Neural cell (in vitro differentiated cells): ENCODE results near the gene NRSN2. TPM values are rescaled to one million over a fixed set of nuclear protein-coding genes. Genes with fewer than 3 reads are reported as not detected.
A peak's percentile ranks its signal among the peaks of the same experiment; 100 is the strongest.

Experiments
- H2AFZ ChIP-seq: fragments of 200-600, 300-800 bp; sonication (generic), shearing (Covaris generic); 2 replicates; pipeline ENCODE4 v1.6.0; 2014; ENCODE audit warnings: low read depth, mild to moderate bottlenecking, antibody characterized with exemption, low read length, moderate library complexity
- H3F3A ChIP-seq: fragments of 200-600 bp; shearing (Covaris generic); 2 replicates; pipeline ENCODE4 v1.6.1; 2016; ENCODE audit warnings: mild to moderate bottlenecking, moderate library complexity, mixed read lengths, antibody characterized with exemption, low read length; ENCODE audit not compliant: insufficient read depth, poor library complexity, severe bottlenecking
- H3K27ac ChIP-seq: fragments of 200-600, 300-800 bp; sonication (generic), shearing (Covaris generic); 2 replicates; pipeline ENCODE4 v1.5.1; 2014; ENCODE audit warnings: mild to moderate bottlenecking, low read length, moderate library complexity
- H3K27me3 ChIP-seq: fragments of 300-800, 200-600 bp; sonication (generic), shearing (Covaris generic); 2 replicates; pipeline ENCODE4 v1.6.0; 2014; ENCODE audit warnings: mild to moderate bottlenecking, low read depth, low read length, moderate library complexity; ENCODE audit not compliant: insufficient read depth
- H3K36me3 ChIP-seq: fragments of 300-800, 200-600 bp; sonication (generic), shearing (Covaris generic); 2 replicates; pipeline ENCODE4 v1.5.1; 2014; ENCODE audit warnings: mild to moderate bottlenecking, antibody characterized with exemption, low read length, moderate library complexity; ENCODE audit not compliant: insufficient read depth
- H3K4me2 ChIP-seq: fragments of 300-800, 200-600 bp; sonication (generic), shearing (Covaris generic); 2 replicates; pipeline ENCODE4 v1.6.0; 2014; ENCODE audit warnings: mild to moderate bottlenecking, low read length
- H3K4me3 ChIP-seq: fragments of 300-800, 200-600 bp; sonication (generic), shearing (Covaris generic); 2 replicates; pipeline ENCODE4 v1.5.1; 2014; ENCODE audit warnings: mild to moderate bottlenecking, low read length, moderate library complexity
- H3K79me2 ChIP-seq: fragments of 200-600 bp; shearing (Covaris generic); replicated peaks from 2 replicates; pipeline ENCODE4 v1.6.0; 2014; ENCODE audit warnings: mild to moderate bottlenecking, low read length, moderate library complexity; ENCODE audit not compliant: insufficient read depth
- H3K9ac ChIP-seq: fragments of 300-800, 200-600 bp; sonication (generic), shearing (Covaris generic); 2 replicates; pipeline ENCODE4 v1.6.1; 2016; ENCODE audit warnings: mild to moderate bottlenecking, low read length, mixed read lengths
- H3K9me2 ChIP-seq: fragments of 200-600 bp; shearing (Covaris generic); 2 replicates; pipeline ENCODE4 v1.6.1; 2016; ENCODE audit warnings: mild to moderate bottlenecking, low read length, mixed read lengths; ENCODE audit not compliant: insufficient read depth
- H3K9me3 ChIP-seq: fragments of 200-600, 300-800 bp; sonication (generic), shearing (Covaris generic); 2 replicates; pipeline ENCODE4 v1.6.1; 2016; ENCODE audit warnings: mild to moderate bottlenecking, mixed run types, low read length, moderate library complexity, mixed read lengths
- H4K20me1 ChIP-seq: fragments of 200-600 bp; shearing (Covaris generic); 2 replicates; pipeline ENCODE4 v1.6.1; 2016; ENCODE audit warnings: mild to moderate bottlenecking, mixed run types; ENCODE audit not compliant: insufficient read depth
- EP300 ChIP-seq: fragments of 450-650 bp; conservative IDR thresholded peaks from 2 replicates; pipeline ENCODE4 v1.6.1; 2014; ENCODE audit warnings: antibody characterized with exemption, mild to moderate bottlenecking, moderate library complexity; ENCODE audit not compliant: poor library complexity, severe bottlenecking
- EZH2 ChIP-seq: fragments of 200-600, 300-800 bp; shearing (Covaris generic), sonication (generic); IDR thresholded peaks from 2 replicates; pipeline ENCODE4 v1.6.1; 2014; ENCODE audit warnings: antibody characterized with exemption, low read length, borderline replicate concordance, mild to moderate bottlenecking; ENCODE audit not compliant: insufficient read depth, poor library complexity, severe bottlenecking
- MXI1 ChIP-seq: fragments of 450-650 bp; conservative IDR thresholded peaks from 2 replicates; pipeline ENCODE4 v1.6.1; 2014; ENCODE audit warnings: antibody characterized with exemption, mild to moderate bottlenecking; ENCODE audit not compliant: poor library complexity, severe bottlenecking
- POLR2AphosphoS5 ChIP-seq: IDR thresholded peaks from 2 replicates; pipeline ENCODE4 v1.6.1; 2012
- RAD21 ChIP-seq: fragments of 450-650 bp; conservative IDR thresholded peaks from 2 replicates; pipeline ENCODE4 v1.6.1; 2014; ENCODE audit warnings: antibody characterized with exemption, mild to moderate bottlenecking, moderate library complexity
- SMC3 ChIP-seq: fragments of 450-650 bp; conservative IDR thresholded peaks from 2 replicates; pipeline ENCODE4 v1.6.1; 2014; ENCODE audit warnings: antibody characterized with exemption, mild to moderate bottlenecking, moderate library complexity; ENCODE audit not compliant: poor library complexity
- TAF1 ChIP-seq: IDR thresholded peaks from 2 replicates; pipeline ENCODE4 v1.6.1; 2012; ENCODE audit warnings: low read depth
- polyA plus RNA-seq: library from polyadenylated mRNA; depleted of rRNA; stranded (reverse); fragments of >200 nt; gene quantifications from 2 replicates; pipeline ENCODE4 v1.2.3, GENCODE V29; 2014
- TF ChIP-seq, protein P1 (sequence below): fragments of 450-650 bp; IDR thresholded peaks from 2 replicates; pipeline ENCODE4 v1.5.1; 2014; ENCODE audit warnings: antibody characterized with exemption, mild to moderate bottlenecking, moderate library complexity; ENCODE audit not compliant: poor library complexity, severe bottlenecking
- TF ChIP-seq, protein P2 (sequence below): IDR thresholded peaks from 2 replicates; pipeline ENCODE4 v1.6.1; 2012; ENCODE audit warnings: borderline replicate concordance

NRSN2 gene
- polyA plus RNA-seq, 1 donor from 2014 or later = 19.6 TPM

DNA sequence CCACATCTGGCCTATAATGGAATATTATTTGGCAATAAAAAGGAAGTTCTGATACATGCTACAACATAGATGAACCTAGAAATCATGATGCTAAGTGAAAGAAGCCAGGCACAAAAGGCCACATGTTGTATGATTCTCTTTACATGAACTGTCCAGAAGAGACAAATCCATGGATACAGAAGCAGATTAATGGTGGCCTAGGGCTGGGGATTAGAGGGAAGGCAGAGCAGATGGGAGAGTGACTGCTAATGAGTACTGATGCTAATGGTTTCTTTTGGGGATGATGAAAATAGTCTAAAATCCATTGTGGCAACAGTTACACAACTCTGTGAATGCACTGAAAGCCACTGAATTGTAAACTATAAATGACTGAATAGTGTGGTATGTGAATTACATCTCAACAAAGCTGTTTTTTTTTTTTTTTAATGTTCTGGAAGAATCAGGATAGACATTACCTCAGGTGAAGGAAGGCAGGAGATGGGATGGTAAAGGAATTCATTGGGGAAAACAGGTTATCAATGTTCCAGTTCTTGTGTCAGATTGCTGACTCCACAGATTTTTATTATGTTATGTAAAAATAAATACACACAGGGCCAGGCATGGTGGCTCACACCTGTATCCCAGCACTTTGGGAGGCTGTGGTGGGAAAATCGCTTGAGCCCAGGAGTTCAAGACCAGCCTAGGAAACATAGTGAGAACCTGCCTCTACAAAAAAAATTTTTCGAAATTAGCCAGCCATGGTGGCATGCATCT lies 30.4 kb upstream of the NRSN2 start:
- Histone ChIP-seq H3F3A (peaks cover 2% of the 10 kb centered on the region), H3K9me3 (no peaks in the 10 kb centered on the region), H3K36me3 (no peaks in the 10 kb centered on the region), H3K9ac (no peak overlapping the region), H2AFZ (no peak overlapping the region), H4K20me1 (no peaks in the 10 kb centered on the region), H3K27me3 (no peaks in the 10 kb centered on the region), H3K27ac (no peak overlapping the region), H3K4me2 (no peak overlapping the region), H3K9me2 (no peaks in the 10 kb centered on the region), H3K79me2 (no peaks in the 10 kb centered on the region), H3K4me3 (no peak overlapping the region)
- TF ChIP-seq TAF1 = no peak
- TF ChIP-seq EZH2 = no peak
- TF ChIP-seq MXI1 = no peak

DNA sequence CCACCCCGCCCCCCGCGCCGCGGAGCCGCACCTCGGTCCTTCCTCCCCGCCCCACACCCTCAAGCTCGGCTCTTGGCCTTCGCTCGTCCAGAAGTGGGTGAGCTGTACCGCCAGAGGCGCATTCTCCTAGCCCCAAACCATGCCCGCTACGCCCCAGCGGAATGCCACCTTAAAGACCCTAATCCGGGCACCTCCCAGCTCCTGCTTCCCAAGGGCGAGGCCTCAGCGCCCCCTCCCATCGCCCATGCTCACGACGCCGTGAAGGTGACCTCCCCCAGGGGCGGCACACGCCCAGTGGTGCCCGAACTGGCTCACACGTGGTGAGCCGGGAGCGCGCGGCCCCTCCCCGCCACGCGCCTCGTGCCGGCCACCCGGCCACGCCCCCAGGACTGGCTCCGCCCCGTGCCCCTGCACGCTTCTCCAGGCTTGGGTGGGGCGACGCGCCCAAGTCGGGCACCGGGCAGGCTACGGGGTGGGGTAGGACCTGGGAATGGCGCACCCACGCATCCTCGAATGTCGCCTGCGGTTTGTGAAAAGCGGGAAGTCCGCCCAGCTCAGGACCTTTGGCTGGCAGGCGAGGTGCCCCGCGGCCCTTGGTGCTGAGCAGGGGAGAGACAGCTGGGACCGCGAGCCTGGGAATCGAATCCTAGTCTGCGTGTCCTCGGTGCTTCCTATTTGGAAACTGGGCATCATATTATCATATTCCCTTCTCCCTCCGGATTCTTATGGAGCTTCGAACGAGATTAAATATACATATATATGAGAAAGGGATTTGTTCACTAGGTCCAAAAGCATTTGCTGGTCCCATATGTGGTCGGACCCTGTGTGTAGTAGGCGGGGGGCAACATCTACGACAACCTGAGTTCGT lies 22.5 kb upstream of the NRSN2 start:
- Histone ChIP-seq H3F3A (peaks cover 8% of the 10 kb centered on the region), H3K4me2 (peak overlapping the region; percentile 98), H3K4me3 (peak overlapping the region; percentile 92), H3K9me2 (no peaks in the 10 kb centered on the region), H3K27me3 (no peaks in the 10 kb centered on the region), H3K36me3 (no peaks in the 10 kb centered on the region), H2AFZ (peak overlapping the region; percentile 41), H3K9ac (peak overlapping the region; percentile 78), H3K27ac (peak overlapping the region; percentile 91), H4K20me1 (peaks cover 8% of the 10 kb centered on the region), H3K9me3 (no peaks in the 10 kb centered on the region), H3K79me2 (peaks cover 17% of the 10 kb centered on the region)
- TF ChIP-seq RAD21 (peak; percentile 14), POLR2AphosphoS5 (peak; percentile 51), TAF1 (peak; percentile 26), EP300 (no peak), MXI1 (peak; percentile 99), SMC3 (peak; percentile 26), EZH2 (no peak)
- TF ChIP-seq, protein P1, sequence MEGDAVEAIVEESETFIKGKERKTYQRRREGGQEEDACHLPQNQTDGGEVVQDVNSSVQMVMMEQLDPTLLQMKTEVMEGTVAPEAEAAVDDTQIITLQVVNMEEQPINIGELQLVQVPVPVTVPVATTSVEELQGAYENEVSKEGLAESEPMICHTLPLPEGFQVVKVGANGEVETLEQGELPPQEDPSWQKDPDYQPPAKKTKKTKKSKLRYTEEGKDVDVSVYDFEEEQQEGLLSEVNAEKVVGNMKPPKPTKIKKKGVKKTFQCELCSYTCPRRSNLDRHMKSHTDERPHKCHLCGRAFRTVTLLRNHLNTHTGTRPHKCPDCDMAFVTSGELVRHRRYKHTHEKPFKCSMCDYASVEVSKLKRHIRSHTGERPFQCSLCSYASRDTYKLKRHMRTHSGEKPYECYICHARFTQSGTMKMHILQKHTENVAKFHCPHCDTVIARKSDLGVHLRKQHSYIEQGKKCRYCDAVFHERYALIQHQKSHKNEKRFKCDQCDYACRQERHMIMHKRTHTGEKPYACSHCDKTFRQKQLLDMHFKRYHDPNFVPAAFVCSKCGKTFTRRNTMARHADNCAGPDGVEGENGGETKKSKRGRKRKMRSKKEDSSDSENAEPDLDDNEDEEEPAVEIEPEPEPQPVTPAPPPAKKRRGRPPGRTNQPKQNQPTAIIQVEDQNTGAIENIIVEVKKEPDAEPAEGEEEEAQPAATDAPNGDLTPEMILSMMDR = peak; percentile 60
- TF ChIP-seq, protein P2, sequence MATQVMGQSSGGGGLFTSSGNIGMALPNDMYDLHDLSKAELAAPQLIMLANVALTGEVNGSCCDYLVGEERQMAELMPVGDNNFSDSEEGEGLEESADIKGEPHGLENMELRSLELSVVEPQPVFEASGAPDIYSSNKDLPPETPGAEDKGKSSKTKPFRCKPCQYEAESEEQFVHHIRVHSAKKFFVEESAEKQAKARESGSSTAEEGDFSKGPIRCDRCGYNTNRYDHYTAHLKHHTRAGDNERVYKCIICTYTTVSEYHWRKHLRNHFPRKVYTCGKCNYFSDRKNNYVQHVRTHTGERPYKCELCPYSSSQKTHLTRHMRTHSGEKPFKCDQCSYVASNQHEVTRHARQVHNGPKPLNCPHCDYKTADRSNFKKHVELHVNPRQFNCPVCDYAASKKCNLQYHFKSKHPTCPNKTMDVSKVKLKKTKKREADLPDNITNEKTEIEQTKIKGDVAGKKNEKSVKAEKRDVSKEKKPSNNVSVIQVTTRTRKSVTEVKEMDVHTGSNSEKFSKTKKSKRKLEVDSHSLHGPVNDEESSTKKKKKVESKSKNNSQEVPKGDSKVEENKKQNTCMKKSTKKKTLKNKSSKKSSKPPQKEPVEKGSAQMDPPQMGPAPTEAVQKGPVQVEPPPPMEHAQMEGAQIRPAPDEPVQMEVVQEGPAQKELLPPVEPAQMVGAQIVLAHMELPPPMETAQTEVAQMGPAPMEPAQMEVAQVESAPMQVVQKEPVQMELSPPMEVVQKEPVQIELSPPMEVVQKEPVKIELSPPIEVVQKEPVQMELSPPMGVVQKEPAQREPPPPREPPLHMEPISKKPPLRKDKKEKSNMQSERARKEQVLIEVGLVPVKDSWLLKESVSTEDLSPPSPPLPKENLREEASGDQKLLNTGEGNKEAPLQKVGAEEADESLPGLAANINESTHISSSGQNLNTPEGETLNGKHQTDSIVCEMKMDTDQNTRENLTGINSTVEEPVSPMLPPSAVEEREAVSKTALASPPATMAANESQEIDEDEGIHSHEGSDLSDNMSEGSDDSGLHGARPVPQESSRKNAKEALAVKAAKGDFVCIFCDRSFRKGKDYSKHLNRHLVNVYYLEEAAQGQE = peak; percentile 56
